CD4-positive, alpha-beta memory T cell (primary cell): Measurements from ENCODE around the gene CLCNKA. TPM values are rescaled to one million over a fixed set of nuclear protein-coding genes. Genes with fewer than 3 reads are reported as not detected.

Source experiments
- CTCF ChIA-PET: fragments of 350-600 bp; sonication (Branson Sonifier 250); formaldehyde crosslinking; loops from one replicate; lab custom pipeline; 2021; ENCODE audit warnings: inconsistent platforms; ENCODE audit not compliant: partially characterized antibody; lab: Charles Lee
- POLR2A ChIA-PET: fragments of 350-600 bp; sonication (Branson Sonifier 250); formaldehyde crosslinking; loops from one replicate; lab custom pipeline; 2021; ENCODE audit not compliant: partially characterized antibody; lab: Charles Lee
- DNase-seq, 5 donors: peaks; one replicate each; pipeline versions ENCODE4 v3.0.0 to v3.0.0-alpha.2; 2020 to 2022; ENCODE audit warnings: mixed read lengths in 1 of 5
- H3K27ac ChIP-seq: one replicate; pipeline ENCODE4 v1.7.0; 2013; ENCODE audit warnings: low read depth, low read length
- H3K27me3 ChIP-seq: 2 replicates; pipeline ENCODE4 v1.7.0; 2013; ENCODE audit warnings: mild to moderate bottlenecking, low read length, moderate library complexity; ENCODE audit not compliant: insufficient read depth
- H3K36me3 ChIP-seq: 2 replicates; pipeline ENCODE4 v1.7.0; 2013; ENCODE audit warnings: mild to moderate bottlenecking, low read length, moderate library complexity; ENCODE audit not compliant: insufficient read depth
- H3K4me1 ChIP-seq: 2 replicates; pipeline ENCODE4 v1.7.0; 2013; ENCODE audit warnings: mild to moderate bottlenecking, low read length, moderate library complexity; ENCODE audit not compliant: insufficient read depth
- H3K4me3 ChIP-seq, 2 donors: one replicate each; pipeline ENCODE4 v1.7.0; 2013; ENCODE audit warnings: low read length in 2 of 2, mild to moderate bottlenecking in 1 of 2
- H3K9me3 ChIP-seq, 2 donors: one replicate each; pipeline ENCODE4 v1.7.0; 2013; ENCODE audit warnings: low read length in 2 of 2, control low read depth in 1 of 2; ENCODE audit not compliant: control insufficient read depth in 1 of 2
- H3K27ac Mint-ChIP-seq, 7 donors: one replicate each; pipeline ENCODE4 v1.8.0; 2020 to 2021; ENCODE audit warnings: mixed read lengths in 7 of 7, mild to moderate bottlenecking in 6 of 7, inconsistent platforms in 3 of 7, moderate library complexity in 3 of 7
- H3K27me3 Mint-ChIP-seq, 2 donors: one replicate each; pipeline ENCODE4 v1.8.0; 2020 to 2021; ENCODE audit warnings: mixed read lengths in 2 of 2
- H3K36me3 Mint-ChIP-seq, 2 donors: one replicate each; pipeline ENCODE4 v1.8.0; 2020 to 2021; ENCODE audit warnings: mixed read lengths in 2 of 2, inconsistent platforms in 1 of 2, mild to moderate bottlenecking in 1 of 2
- H3K4me1 Mint-ChIP-seq, 4 donors: one replicate each; pipeline ENCODE4 v1.8.0; 2020 to 2021; ENCODE audit warnings: mixed read lengths in 4 of 4, mild to moderate bottlenecking in 1 of 4
- H3K4me3 Mint-ChIP-seq, 8 donors: one replicate each; pipeline ENCODE4 v1.8.0; 2020 to 2021; ENCODE audit warnings: mixed read lengths in 8 of 8, mild to moderate bottlenecking in 7 of 8, moderate library complexity in 6 of 8, inconsistent platforms in 3 of 8
- H3K9me3 Mint-ChIP-seq, 8 donors: one replicate each; pipeline ENCODE4 v1.8.0; 2020 to 2021; ENCODE audit warnings: mixed read lengths in 8 of 8, mild to moderate bottlenecking in 5 of 8, inconsistent platforms in 3 of 8, moderate library complexity in 1 of 8
- intact Hi-C: fragments of 100-400 bp; cut with micrococcal nuclease; formaldehyde crosslinking; loops from one replicate; pipeline ENCODE4 v1.15.1; 2023
- polyA plus RNA-seq, 2 donors: library from polyadenylated mRNA; unstranded; fragments of 300-500 nt; fragmentation: Illumina TruSeq; gene quantifications; one replicate each; pipeline ENCODE4 v1.2.3, GENCODE V29; 2021
- total RNA-seq, 2 experiments: library from RNA; stranded (reverse); gene quantifications; one replicate each; pipeline ENCODE4 v1.2.3, GENCODE V29; 2021

Gene CLCNKA
- total and polyA plus RNA-seq, 4 experiments from 2014 or later: not detected

GRCh38 chr1:16063921-16064320 lies 42.1 kb downstream of the CLCNKA start:
- Histone ChIP-seq H3K36me3 (no peaks in the 10 kb centered on the region), H3K9me3 (no peaks in the 10 kb centered on the region), H3K27me3 (no peaks in the 10 kb centered on the region), H3K4me3 (no peak overlapping the region), H3K27ac (no peak overlapping the region), H3K4me1 (peaks cover 12% of the 10 kb centered on the region)
- intact Hi-C loops: no loop called here
- Mint-ChIP-seq H3K4me3 (peak overlapping the region in 1 of 8 donors; percentile 13), H3K27ac (no peak overlapping the region), H3K4me1 (peaks cover 8 to 22% (median 17%) of the 10 kb centered on the region in 4 donors), H3K9me3 (peaks cover 0 to 2% (median 0%) of the 10 kb centered on the region in 8 donors), H3K36me3 (no peaks in the 10 kb centered on the region), H3K27me3 (peaks cover 1 to 4% of the 10 kb centered on the region in 2 donors)
- ChIA-PET CTCF (no interaction called here), POLR2A (no interaction called here)
- DNase-seq: no peak

GRCh38 chr1:16064536-16065268 lies 42.9 kb downstream of the CLCNKA start:
- POLR2A ChIA-PET: no interaction called here
- no peaks in the 10 kb centered on the region for H3K9me3 ChIP-seq
- peaks cover 15% of the 10 kb centered on the region for H3K4me1 ChIP-seq
- CTCF ChIA-PET: no interaction called here
- no peaks in the 10 kb centered on the region for H3K27me3 ChIP-seq
- Mint-ChIP-seq H3K4me3 (peak overlapping the region in 1 of 8 donors; percentile 3), H3K36me3 (no peaks in the 10 kb centered on the region), H3K4me1 (peaks cover 8 to 27% (median 19%) of the 10 kb centered on the region in 4 donors), H3K27ac (peak overlapping the region in 3 of 7 donors; percentile 13 to 31 (median 24)), H3K27me3 (peaks cover 1 to 4% of the 10 kb centered on the region in 2 donors), H3K9me3 (peaks cover 0 to 2% (median 0%) of the 10 kb centered on the region in 8 donors)
- H3K4me3 ChIP-seq: no peak overlapping the region
- H3K36me3 ChIP-seq: no peaks in the 10 kb centered on the region
- DNase-seq: no peak
- H3K27ac ChIP-seq: no peak overlapping the region
- intact Hi-C loops: no loop called here

GRCh38 chr1:16065269-16065576 lies 43.4 kb downstream of the CLCNKA start:
- Mint-ChIP-seq H3K4me1 (peaks cover 13 to 32% (median 24%) of the 10 kb centered on the region in 4 donors), H3K36me3 (no peaks in the 10 kb centered on the region), H3K27ac (peak overlapping the region in 1 of 7 donors; percentile 24), H3K9me3 (peaks cover 0 to 2% (median 0%) of the 10 kb centered on the region in 8 donors), H3K27me3 (peaks cover 1 to 4% of the 10 kb centered on the region in 2 donors), H3K4me3 (no peak overlapping the region)
- no peak for DNase-seq
- no peaks in the 10 kb centered on the region for H3K36me3 ChIP-seq
- no peak overlapping the region for H3K27ac ChIP-seq
- no peak overlapping the region for H3K4me3 ChIP-seq
- H3K27me3 ChIP-seq: no peaks in the 10 kb centered on the region
- ChIA-PET POLR2A (no interaction called here), CTCF (no interaction called here)
- intact Hi-C loops: no loop called here
- peaks cover 20% of the 10 kb centered on the region for H3K4me1 ChIP-seq
- no peaks in the 10 kb centered on the region for H3K9me3 ChIP-seq

- Histone ChIP-seq H3K36me3 (no peaks in the 10 kb centered on the region), H3K9me3 (no peaks in the 10 kb centered on the region), H3K4me3 (no peak overlapping the region), H3K27me3 (no peaks in the 10 kb centered on the region), H3K4me1 (peaks cover 30% of the 10 kb centered on the region), H3K27ac (no peak overlapping the region)
- no peak for DNase-seq
- H3K4me1 Mint-ChIP-seq: peaks cover 16 to 42% (median 30%) of the 10 kb centered on the region in 4 donors
- H3K4me3 Mint-ChIP-seq: no peak overlapping the region
- H3K36me3 Mint-ChIP-seq: no peaks in the 10 kb centered on the region
- H3K27ac Mint-ChIP-seq: no peak overlapping the region
- peaks cover 1 to 4% of the 10 kb centered on the region in 2 donors for H3K27me3 Mint-ChIP-seq
- ChIA-PET POLR2A (no interaction called here), CTCF (interaction anchor here (0.8 to 1.3 kb wide), 3 partner anchors 14 to 252 kb away, joined by 3 to 4 read pairs (median 3); no protein-coding TSS in a partner anchor)
- peaks cover 0 to 2% (median 0%) of the 10 kb centered on the region in 8 donors for H3K9me3 Mint-ChIP-seq
- intact Hi-C loops: no loop called here
Observed at GRCh38 chr1:16066245-16066644, 44.4 kb downstream of the CLCNKA start.

- peak overlapping the region in 1 of 7 donors; percentile 41 for H3K27ac Mint-ChIP-seq
- H3K27me3 Mint-ChIP-seq: peaks cover 1 to 4% of the 10 kb centered on the region in 2 donors
- peaks cover 0 to 2% (median 0%) of the 10 kb centered on the region in 8 donors for H3K9me3 Mint-ChIP-seq
- Histone ChIP-seq H3K4me1 (peaks cover 30% of the 10 kb centered on the region), H3K27ac (no peak overlapping the region), H3K36me3 (no peaks in the 10 kb centered on the region), H3K27me3 (no peaks in the 10 kb centered on the region), H3K9me3 (no peaks in the 10 kb centered on the region), H3K4me3 (no peak overlapping the region)
- peaks cover 16 to 49% (median 33%) of the 10 kb centered on the region in 4 donors for H3K4me1 Mint-ChIP-seq
- H3K36me3 Mint-ChIP-seq: no peaks in the 10 kb centered on the region
- ChIA-PET CTCF (interaction anchor here (1.0 to 1.3 kb wide), 2 partner anchors 13 to 253 kb away, joined by 3 to 4 read pairs; no protein-coding TSS in a partner anchor), POLR2A (no interaction called here)
- no peak overlapping the region for H3K4me3 Mint-ChIP-seq
- intact Hi-C loops: no loop called here
- DNase-seq: no peak
Observed at GRCh38 chr1:16067127-16067768, 45.4 kb downstream of the CLCNKA start.

DNA sequence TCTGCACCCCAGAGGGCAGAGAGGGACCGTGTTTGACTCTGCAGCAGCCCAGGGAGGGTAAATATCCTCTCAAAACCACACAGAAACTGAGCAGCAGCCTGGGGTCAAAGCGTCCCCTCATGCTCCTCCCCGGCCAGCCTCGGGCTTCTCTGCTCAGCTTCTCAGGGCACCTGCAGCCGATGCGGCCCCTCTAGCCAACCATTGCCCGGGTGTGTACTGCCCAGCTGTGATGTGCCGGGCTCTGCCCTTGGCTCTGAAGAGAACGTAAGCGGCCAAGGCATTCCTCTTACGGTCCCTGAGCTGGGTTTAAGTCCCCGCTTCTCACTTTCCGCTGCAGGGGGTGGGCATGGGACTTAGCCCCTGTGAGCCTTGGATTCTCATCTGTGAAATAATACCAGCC lies 46.1 kb downstream of the CLCNKA start:
- Histone ChIP-seq H3K36me3 (no peaks in the 10 kb centered on the region), H3K9me3 (no peaks in the 10 kb centered on the region), H3K4me1 (peaks cover 30% of the 10 kb centered on the region), H3K4me3 (no peak overlapping the region), H3K27me3 (no peaks in the 10 kb centered on the region), H3K27ac (no peak overlapping the region)
- intact Hi-C loops: no loop called here
- peaks cover 1 to 4% of the 10 kb centered on the region in 2 donors for H3K27me3 Mint-ChIP-seq
- ChIA-PET POLR2A (no interaction called here), CTCF (interaction anchor here (3.1 kb wide), 1 partner anchor 11 kb away, joined by 18 read pairs; no protein-coding TSS in a partner anchor)
- H3K27ac Mint-ChIP-seq: no peak overlapping the region
- peaks cover 0 to 2% (median 0%) of the 10 kb centered on the region in 8 donors for H3K9me3 Mint-ChIP-seq
- H3K36me3 Mint-ChIP-seq: no peaks in the 10 kb centered on the region
- H3K4me1 Mint-ChIP-seq: peaks cover 16 to 49% (median 33%) of the 10 kb centered on the region in 4 donors
- no peak for DNase-seq
- H3K4me3 Mint-ChIP-seq: no peak overlapping the region
